ENCODE results near the gene INSIG1.

The INSIG1 gene

DNA sequence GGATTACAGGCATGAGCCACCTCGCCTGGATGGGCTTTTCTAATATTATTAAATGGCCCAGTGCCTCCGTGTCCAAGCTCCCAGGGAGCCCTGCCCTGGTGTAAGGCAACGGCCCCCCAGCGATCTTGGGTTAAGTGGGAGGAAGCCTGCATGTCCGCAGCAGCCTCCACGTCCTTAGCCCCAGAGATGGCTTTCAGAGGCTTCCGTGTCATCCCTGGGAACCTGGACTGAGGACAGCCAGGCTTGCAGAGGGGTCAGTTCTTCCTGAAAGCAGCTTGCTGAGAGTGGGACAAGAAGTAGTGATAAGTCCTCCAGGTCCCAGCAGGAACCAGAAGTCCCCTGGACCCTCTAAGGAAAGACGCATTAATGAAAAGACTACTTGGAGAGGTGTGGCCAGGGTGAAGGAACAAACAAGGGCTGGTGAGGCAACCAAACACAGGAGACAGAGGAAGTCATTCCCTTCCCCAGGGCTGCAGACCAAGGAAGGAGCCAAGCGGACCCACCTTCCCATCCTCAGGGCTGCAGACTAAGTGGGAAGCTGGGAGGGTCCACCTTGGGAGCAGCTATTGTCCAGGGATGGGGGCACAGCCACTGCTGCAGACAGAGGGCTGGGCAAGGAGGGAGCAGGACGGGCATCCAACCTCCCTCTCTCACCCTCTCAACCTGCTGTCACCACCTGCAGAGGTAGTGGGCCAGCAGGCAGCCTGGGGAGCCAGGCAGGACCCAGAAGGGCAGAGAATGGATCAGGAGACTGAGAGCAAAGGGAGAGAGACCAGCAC lies 13.0 kb upstream of the INSIG1 start:
- in situ Hi-C loops (cut with MboI; ENCODE audit: low sequenced_read_pairs) = no loop called here

DNA sequence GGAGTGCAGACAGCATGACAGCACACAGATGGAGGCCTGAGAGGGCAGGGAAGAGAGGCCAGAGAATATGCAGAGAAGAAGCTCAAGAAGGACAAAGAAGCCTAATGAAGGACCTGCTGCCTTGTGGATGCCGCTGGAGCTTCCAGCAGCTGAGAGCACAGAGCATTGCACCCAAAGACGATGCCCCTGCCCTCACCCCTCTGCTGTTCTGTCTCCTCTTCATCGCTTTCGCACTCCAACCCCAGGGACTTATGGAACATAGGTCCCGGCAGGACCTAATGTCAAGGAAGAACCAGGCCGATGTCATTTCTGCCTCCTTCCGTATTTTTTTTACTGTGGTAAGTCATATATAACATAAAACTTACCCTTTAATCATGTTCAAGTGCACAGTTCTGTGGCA lies 12.3 kb upstream of the INSIG1 start:
- in situ Hi-C loops (cut with MboI; ENCODE audit: low sequenced_read_pairs) = no loop called here

DNA sequence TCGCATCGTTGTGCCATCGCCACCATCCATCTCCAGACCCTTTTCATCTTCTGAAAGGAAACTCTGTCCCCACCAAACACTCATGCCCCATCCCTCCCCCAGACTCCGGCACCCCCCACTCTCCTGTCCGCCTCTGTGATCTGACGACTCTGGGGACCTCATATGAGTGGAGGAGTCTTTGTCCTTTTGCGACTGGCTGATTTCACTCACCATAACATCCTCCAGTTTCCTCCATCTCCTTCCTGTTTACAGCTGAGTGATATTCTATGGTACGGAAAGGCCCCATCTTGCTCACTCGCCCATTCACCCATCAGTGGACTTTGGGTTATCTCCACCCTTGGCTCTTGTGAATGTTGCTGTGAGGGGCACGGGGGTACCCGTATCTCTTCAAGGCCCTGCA lies 11.8 kb upstream of the INSIG1 start:
- in situ Hi-C loops (cut with MboI; ENCODE audit: low sequenced_read_pairs) = no loop called here

DNA sequence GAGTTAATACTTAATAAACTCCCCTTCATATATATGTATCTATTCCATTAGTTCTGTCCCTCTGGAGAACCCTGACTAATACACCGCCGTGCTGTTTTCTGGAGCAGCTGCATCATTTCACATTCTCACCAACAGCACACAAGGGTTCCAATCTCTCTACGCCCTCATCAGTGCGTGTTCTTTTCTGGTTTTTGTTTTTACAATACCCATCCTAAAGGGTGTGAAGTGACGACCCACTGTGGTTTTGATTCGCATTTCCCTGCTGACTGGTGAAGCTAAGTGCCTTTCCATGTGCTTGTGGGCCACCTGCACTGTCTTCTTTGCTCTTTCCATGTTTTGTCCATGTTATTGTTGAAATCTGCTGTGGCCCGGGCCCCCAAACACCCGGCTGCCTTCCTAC lies 11.0 kb upstream of the INSIG1 start:
- in situ Hi-C loops (cut with MboI; ENCODE audit: low sequenced_read_pairs) = no loop called here

DNA sequence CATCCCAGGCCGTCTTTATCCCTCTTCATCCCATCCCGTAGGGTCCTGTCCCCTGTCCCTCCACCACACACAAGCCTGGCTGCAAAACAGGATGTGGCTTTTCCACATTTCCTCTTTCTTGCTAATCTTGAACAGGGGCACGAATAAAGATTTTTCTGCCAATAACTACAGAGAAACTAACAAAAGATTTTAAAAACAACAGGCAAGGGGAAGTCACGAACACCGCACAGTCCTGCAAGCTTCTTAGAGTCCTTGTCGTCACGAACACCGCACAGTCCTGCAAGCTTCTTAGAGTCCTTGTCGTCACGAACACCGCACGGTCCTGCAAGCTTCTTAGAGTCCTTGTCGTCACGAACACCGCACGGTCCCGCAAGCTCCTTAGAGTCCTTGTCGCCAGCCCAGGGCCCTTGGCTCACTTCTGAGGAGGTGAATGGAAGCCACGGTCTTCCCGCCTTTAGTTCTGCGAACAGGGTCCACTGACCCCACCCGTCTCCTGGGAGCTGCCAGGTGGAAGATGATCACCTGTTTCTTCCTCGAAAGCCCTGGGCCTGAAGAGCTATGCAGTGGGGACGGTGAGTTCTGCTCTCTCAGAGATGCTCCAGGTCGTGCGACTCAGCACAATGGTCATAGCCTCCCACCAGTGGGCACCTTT lies 10.3 kb upstream of the INSIG1 start:
- in situ Hi-C loops (cut with MboI; ENCODE audit: low sequenced_read_pairs) = no loop called here

DNA sequence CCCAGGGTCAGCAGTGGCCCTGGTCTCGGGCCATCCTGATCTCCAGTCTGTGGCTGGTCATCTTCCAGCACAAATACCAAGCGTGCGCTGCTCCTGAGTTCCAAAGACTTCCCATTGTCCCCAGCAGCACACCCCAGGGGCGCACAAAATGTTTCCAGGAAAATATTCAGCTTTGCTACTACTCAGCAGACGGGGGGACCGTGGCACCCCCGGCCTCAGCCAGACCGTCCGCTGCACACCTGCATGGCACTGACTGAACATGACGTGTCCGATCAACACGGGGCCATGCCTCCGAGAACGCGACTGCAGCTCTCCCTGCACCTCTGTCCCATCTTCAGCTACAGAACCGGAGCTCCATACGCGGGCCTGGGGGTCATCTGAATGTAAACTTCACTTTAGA lies 9.6 kb upstream of the INSIG1 start:
- in situ Hi-C loops (cut with MboI; ENCODE audit: low sequenced_read_pairs) = no loop called here

DNA sequence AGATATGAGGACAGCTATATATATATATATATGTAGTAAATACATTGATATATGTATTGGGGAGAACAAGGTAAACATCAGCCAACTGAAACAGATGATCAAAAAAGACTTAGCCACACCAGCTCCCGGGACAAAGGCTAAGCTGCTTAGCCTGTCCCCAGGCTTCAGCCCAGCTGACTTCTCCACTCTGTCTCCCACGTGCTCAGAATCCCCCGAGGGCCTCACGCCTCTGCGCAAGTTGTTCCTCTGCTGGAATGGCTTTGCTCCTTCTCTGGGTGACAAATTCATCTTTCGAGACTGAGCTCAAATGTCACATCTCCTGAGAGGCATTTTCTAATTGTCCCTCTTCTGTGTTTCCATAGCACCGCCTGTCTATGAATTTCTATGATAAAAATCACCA lies 8.6 kb upstream of the INSIG1 start:
- in situ Hi-C loops (cut with MboI; ENCODE audit: low sequenced_read_pairs) = no loop called here

DNA sequence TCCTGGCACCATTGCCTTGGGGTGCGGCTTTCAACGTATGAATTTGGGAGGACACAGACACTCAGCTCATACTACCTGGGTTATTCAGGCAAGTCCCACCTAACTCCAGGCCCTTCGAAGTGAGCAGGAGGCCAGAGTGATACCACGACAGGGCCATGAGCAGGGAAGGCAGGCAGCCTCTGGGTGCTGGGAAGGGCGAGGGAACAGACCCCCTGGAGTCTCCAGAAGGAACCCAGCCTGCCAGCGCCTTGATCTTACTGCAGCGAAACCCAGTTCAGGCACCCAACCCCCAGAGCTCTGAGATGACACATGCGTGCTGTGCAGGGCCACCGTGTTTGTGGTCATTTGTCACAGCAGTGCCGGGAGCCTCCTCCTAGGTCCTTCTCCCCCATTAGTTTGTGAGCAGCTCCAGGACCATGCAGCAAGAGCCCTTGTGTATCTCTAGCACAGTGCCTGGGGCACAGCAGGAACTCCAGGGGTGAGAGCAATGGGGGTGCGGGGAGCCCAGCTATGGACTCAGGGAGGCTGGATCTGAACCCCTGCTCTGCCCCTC lies 7.7 kb upstream of the INSIG1 start:
- in situ Hi-C loops (cut with MboI; ENCODE audit: low sequenced_read_pairs) = loop anchor here (10.0 kb wide), 1 partner anchor 85 kb away; no protein-coding TSS in a partner anchor

DNA sequence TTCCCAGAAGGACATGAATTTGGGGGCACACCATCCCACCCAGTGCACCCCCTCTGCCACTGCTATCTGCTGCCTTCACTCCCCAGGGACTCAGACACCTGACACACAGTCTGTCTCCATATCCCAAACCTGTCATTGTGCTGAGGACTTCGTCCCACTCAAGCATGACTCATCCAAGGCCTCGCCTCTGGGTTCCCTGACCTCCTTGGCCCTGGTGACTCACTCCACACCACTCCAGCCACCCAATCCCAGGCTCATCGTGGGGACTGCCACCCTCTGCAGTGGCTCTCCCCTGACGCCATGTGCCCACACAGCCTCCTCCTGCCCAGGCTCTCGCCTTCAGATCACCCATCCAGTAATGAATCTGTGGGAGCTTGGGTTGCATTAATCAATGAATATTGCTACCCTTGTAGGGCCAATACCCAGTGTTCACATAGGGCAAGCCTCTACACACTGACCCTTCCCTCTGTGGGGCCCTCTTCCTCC lies 6.6 kb upstream of the INSIG1 start:
- in situ Hi-C loops (cut with MboI; ENCODE audit: low sequenced_read_pairs) = loop anchor here (10.0 kb wide), 1 partner anchor 86 kb away; no protein-coding TSS in a partner anchor

DNA sequence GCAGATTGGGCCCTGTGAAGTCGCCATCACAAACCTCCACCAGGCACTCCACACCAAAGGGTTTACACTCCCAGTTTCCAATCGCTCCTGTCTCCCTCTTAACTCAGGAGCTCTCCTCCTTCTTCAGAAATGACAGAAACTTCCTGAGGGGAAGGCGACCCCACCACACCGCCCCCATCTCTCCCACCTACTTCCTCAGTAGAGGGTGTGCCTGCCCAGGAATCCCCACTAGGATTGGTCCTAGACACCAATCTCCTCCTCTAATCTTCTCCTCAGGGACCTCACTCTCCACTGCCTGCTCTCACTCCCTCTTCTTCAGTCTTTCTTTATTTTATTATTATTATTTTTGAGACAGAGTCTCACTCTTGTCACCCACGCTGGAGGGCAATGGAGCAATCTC lies 5.9 kb upstream of the INSIG1 start:
- in situ Hi-C loops (cut with MboI; ENCODE audit: low sequenced_read_pairs) = loop anchor here (10.0 kb wide), 1 partner anchor 87 kb away; no protein-coding TSS in a partner anchor

DNA sequence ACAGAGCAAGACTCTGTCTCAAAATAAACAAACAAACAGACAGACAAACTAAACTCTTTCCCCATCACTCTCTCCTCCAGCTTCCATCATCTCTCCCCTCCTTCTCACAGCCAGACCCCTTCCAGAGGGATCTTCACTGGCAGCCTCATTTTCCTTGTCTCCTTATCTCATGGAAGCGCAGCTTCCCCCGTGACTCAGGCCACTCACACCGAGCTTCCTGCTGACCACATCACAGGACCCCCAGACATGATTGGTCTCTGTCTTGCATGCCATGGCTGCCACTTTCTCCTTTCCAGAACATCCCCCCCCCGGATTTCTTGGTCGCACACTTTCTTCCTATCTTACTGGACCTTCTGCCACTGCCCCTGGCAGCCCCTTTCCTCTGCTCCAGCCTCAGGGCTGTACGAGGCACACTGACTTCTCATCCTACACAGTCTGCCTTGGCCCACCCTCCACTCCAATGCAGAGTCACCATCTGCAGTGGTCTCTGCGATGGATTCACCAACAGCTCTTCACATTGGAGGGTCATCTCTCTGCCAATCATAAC lies 4.9 kb upstream of the INSIG1 start:
- in situ Hi-C loops (cut with MboI; ENCODE audit: low sequenced_read_pairs) = loop anchor here (10.0 kb wide), 1 partner anchor 88 kb away; no protein-coding TSS in a partner anchor

DNA sequence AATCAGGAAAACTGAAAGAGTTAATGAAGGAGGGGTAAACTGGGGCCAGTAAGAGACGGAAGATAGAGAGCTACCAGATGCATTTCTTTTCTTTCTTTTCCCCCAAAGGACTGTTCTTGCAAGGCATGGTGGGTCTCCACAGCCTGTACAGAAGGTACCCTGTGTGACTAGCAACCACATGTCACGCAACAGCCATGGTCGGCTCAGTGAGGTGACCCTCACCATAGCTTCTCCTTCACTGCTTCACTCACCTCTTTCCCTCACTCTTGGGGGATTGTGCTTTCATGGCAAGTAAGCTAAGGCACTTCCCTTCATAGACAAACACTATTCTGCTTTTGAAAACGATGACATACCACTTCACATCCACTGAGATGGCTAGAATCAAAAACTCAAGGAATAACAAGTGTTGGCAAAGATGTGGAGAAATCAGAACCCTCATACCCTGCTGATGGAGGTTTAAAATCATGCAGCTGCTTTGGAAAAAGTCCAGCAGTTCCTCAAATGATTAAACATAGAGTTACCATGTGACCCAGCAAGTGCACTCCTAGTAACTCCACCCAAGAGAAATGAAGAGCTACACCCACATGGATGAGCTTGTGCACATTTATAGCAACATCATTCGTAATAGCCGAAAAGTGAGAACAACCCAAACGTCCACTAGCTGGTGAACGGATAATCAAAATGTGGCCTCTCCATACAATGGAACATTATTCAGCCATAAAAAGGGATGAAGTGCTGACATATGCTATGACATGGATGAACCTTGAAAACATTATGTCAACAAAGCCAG lies 3.8 kb upstream of the INSIG1 start:
- in situ Hi-C loops (cut with MboI; ENCODE audit: low sequenced_read_pairs) = loop anchor here (10.0 kb wide), 1 partner anchor 89 kb away; no protein-coding TSS in a partner anchor

DNA sequence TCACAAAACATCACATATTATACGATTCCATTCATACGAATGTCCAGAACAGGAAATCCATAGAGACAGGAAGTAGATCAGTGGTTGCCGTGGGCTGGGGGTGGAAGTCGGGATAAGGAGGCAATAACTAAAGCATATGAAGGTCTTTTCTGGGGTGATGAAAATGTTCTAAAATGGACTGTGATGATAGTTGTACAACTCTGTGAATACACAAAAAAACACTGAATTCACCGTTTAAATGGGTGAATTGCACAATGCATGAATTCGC lies 3.2 kb upstream of the INSIG1 start:
- in situ Hi-C loops (cut with MboI; ENCODE audit: low sequenced_read_pairs) = loop anchor here (10.0 kb wide), 1 partner anchor 90 kb away; no protein-coding TSS in a partner anchor

DNA sequence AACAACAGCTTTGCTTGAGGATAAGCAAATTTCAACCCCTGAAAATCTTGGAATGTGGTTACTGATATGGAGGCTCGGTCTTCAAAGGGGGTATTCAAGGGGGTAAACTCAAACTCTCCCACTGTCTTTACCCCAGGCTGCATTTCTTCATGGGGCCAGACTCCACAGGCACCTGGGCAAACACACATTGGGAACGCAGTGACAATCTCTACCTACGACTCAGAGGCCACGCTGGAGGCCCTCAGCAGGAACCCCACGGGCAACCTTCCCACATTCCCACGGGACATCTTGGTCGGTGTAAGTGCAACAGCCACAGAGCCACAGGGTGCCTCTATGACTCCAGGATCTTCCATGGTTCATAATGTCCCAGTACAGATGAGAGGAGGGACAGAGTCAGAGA lies 2.2 kb upstream of the INSIG1 start:
- in situ Hi-C loops (cut with MboI; ENCODE audit: low sequenced_read_pairs) = loop anchor here (10.0 kb wide), 1 partner anchor 91 kb away; no protein-coding TSS in a partner anchor

DNA sequence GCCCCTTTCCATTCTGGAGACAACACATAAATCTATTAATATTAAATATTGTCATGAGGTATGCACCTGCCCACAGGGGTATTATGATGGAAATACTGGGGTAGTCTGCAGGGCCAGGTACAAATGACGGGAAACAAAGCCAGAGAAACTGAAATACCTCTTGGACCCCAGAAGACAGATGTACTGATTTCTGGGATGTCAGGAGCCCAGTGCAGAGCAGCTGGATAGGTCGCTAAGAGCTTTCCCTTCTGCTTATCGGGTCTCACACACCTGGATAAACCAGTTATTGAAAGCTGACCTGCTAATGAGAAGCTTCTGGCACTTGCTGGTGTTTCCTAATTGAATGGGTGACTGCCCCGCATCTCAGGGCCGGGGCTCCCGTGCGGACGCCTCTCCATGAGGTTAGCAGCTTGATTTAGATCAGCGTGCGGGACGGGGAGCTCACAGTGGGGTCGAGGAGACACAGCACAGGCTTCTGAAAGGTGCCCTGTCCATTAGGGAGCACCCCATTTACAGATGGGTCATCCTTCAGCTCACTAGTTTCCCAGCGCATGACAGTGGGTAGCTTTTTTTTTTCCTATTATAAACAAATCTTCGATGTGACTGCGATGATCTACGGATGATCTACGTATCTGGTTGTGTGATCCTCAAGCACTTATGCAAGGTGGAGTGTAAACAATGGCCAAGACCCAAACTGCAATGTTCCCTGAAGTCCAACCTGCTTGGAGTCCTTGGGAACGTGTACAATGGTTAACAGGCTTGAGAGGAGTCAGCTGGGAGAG lies 1.5 kb upstream of the INSIG1 start:
- in situ Hi-C loops (cut with MboI; ENCODE audit: low sequenced_read_pairs) = loop anchor here (10.0 kb wide), 1 partner anchor 91 kb away; no protein-coding TSS in a partner anchor

DNA sequence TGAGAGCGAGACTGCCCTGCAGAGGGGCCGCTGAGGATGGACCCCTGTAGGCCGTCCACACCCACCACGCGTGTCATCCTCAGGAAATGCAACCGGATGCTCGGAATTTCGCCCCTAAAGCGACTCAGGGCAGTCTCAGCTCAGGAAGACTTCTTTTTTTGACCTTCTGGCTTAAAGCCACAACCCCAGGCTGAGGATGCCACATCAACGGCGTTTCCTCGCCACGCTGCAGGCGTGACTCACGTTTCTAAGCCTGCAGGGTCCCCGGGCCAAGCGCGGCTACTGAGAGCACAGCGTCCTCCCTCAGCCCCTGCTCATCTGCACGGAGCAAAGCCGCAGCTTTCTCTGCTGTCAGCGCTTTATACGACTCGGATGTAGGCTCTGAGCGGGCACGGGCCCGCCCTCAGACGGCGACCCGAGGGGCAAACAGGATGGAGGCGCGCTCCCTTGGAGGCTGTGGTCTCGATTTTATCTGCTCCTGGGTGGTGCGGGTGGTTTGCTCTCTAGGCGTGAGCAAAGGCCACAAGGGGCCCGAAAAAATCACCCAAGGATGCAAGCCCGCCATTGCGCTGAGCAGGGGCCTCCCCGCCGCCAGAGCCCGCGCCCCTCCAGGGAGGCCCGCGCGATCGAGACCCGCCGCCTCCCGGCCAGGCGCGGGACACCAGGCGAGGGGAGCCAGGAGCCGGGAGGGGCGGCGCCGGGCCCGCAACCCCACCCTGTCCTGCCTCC lies 726 bp upstream of the INSIG1 start:
- in situ Hi-C loops (cut with MboI; ENCODE audit: low sequenced_read_pairs) = loop anchor here (10.0 kb wide), 1 partner anchor 92 kb away; no protein-coding TSS in a partner anchor

DNA sequence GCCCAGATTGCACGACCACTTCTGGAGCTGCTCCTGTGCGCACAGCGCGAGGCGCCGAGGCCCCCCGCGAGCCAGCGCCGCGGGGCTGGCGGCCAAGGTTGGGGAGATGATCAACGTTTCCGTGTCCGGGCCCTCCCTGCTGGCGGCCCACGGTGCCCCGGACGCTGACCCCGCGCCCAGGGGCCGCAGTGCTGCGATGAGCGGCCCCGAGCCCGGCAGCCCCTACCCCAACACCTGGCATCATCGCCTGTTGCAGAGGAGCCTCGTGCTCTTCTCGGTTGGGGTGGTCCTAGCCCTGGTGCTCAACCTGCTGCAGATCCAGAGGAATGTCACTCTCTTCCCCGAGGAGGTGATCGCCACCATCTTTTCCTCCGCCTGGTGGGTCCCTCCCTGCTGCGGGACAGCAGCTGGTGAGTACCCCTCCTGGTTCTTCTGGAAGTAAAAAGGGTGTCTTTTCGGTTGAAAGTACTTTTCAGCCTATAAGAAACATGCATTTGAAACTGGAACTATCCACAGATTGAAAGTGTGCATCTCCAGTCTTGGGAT lies 683 bp downstream of the INSIG1 start:
- in situ Hi-C loops (cut with MboI; ENCODE audit: low sequenced_read_pairs) = loop anchor here (10.0 kb wide), 1 partner anchor 94 kb away; no protein-coding TSS in a partner anchor

DNA sequence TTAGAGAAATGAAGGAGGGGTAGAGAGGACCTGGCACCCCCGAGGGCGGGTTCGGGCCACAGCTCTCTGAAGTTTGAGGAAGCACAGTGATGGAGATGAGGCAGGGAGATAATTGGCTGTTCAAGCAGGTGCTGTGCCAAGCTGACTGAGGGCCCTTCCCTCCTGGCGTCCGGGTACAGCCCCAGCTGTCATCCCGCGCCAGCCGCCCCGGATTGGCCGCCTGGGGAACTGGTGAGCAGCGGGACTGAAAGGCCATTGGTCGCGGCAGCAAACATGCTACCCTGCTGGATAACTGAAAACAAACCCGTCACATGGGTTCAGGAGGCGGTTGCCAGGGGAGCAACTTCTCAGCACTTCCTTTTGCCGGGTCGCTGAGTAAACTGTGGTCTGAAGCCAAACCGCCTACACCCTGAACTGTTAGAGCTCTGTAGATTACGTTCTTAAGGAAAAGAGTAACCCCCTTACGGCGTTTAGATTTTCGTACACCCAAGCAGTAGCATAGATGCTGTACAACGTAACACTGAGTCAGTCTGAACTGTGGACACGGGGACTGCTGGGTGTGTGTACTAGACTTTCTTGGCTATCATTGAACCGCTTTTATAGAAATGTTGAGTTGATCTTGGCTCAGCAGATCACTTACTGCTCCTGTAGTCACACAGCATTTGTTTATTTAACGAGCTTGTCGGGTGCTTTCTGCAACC lies 1.3 kb downstream of the INSIG1 start:
- in situ Hi-C loops (cut with MboI; ENCODE audit: low sequenced_read_pairs) = loop anchor here (10.0 kb wide), 1 partner anchor 94 kb away; no protein-coding TSS in a partner anchor
